ELF-1 (cell line): ENCODE results near the gene EPS15.
A peak's percentile ranks its signal among the peaks of the same experiment; 100 is the strongest.
"Not testable (repeated sequence)": the region's sequence is repeated elsewhere in the genome, so short reads cannot be mapped to it uniquely, and the experiment has no call there.

Experiments used
- DNase-seq: peaks from one replicate; pipeline ENCODE4 v3.0.0-alpha.2; 2016; ENCODE audit warnings: low read depth, low spot score

Gene EPS15

GRCh38 chr1:51515312-51515960 is 3.6 kb downstream of the EPS15 start:
- no peak for DNase-seq

GRCh38 chr1:51514733-51515132 is 4.3 kb downstream of the EPS15 start:
- no peak for DNase-seq

GRCh38 chr1:51512606-51513005 is 6.5 kb downstream of the EPS15 start:
- DNase-seq: no peak

- DNase-seq: no peak
These were observed 6.9 kb downstream of the EPS15 start for GRCh38 chr1:51512120-51512519.

GRCh38 chr1:51509773-51510172 is 9.3 kb downstream of the EPS15 start:
- no peak for DNase-seq

GRCh38 chr1:51506537-51506936 is 12.5 kb downstream of the EPS15 start:
- DNase-seq: no peak

- DNase-seq: no peak
These were observed 14.1 kb downstream of the EPS15 start for GRCh38 chr1:51504806-51505525.

GRCh38 chr1:51501218-51501630 is 17.8 kb downstream of the EPS15 start:
- DNase-seq: not testable (repeated sequence)

- DNase-seq: no peak
These were observed 19.4 kb downstream of the EPS15 start for GRCh38 chr1:51499694-51500093.

- no peak for DNase-seq
These were observed 20.1 kb downstream of the EPS15 start for GRCh38 chr1:51498924-51499323.

- no peak for DNase-seq
These were observed 21.7 kb downstream of the EPS15 start for GRCh38 chr1:51497340-51497739.

GRCh38 chr1:51494138-51494830 is 24.8 kb downstream of the EPS15 start:
- DNase-seq: no peak

- no peak for DNase-seq
These were observed 27.7 kb downstream of the EPS15 start for GRCh38 chr1:51491166-51491981.

- DNase-seq: no peak
These were observed 29.6 kb downstream of the EPS15 start for GRCh38 chr1:51489472-51489871.

GRCh38 chr1:51488372-51489050 is 30.6 kb downstream of the EPS15 start:
- DNase-seq: peak; percentile 2

- DNase-seq: no peak
These were observed 31.4 kb downstream of the EPS15 start for GRCh38 chr1:51487628-51488027.

- DNase-seq: no peak
These were observed 34.5 kb downstream of the EPS15 start for GRCh38 chr1:51484591-51484990.

GRCh38 chr1:51482881-51483280 is 36.2 kb downstream of the EPS15 start:
- DNase-seq: no peak

GRCh38 chr1:51474832-51475620 is 44.0 kb downstream of the EPS15 start:
- not testable (repeated sequence) for DNase-seq

GRCh38 chr1:51473331-51474115 is 45.5 kb downstream of the EPS15 start:
- no peak for DNase-seq
